Right cardiac atrium (tissue), 5 donors: ENCODE results near the gene UBC. TPM values are rescaled to one million over a fixed set of nuclear protein-coding genes. Genes with fewer than 3 reads are reported as not detected.

Source experiments
- ATAC-seq, 2 donors: fragments of 200-7000 bp; cut with Tn5 transposase; one replicate each; pipeline versions ENCODE4 v1.8.0 to v1.9.1; 2020; ENCODE audit warnings: moderate library complexity in 2 of 2, mild to moderate bottlenecking in 1 of 2
- DNase-seq, 3 donors: peaks; one replicate each; pipeline ENCODE4 v3.0.0-alpha.2; 2020
- H3K27ac ChIP-seq: one replicate; pipeline ENCODE4 v1.5.1; 2013; ENCODE audit warnings: mild to moderate bottlenecking, low read length, control low read depth, moderate library complexity
- H3K27me3 ChIP-seq: one replicate; pipeline ENCODE4 v1.6.1; 2013; ENCODE audit not compliant: control insufficient read depth, insufficient read depth
- H3K4me1 ChIP-seq: one replicate; pipeline ENCODE4 v1.6.1; 2013; ENCODE audit warnings: low read length; ENCODE audit not compliant: control insufficient read depth, insufficient read depth
- H3K4me3 ChIP-seq: one replicate; pipeline ENCODE4 v1.5.1; 2013; ENCODE audit warnings: low read length, control low read depth
- H3K9me3 ChIP-seq: one replicate; pipeline ENCODE4 v1.6.1; 2013; ENCODE audit warnings: low read length; ENCODE audit not compliant: control insufficient read depth
- WGBS: extraction: QIAGEN DNeasy Blood & Tissue Kit; methylation state at CpG from one replicate; pipeline ENCODE4 v1.1.7; 2013; 5-methylcytosine and 5-hydroxymethylcytosine counted together
- intact Hi-C, 4 donors: fragments of 100-400 bp; cut with DNase I; formaldehyde crosslinking; loops; one replicate each; pipeline versions ENCODE4 v1.11.0 to v1.14.0; 2022 to 2023
- polyA plus RNA-seq: library from polyadenylated mRNA; stranded (reverse); fragments of 200-250 nt; gene quantifications from one replicate; pipeline ENCODE4 v1.2.3, GENCODE V29; 2013
- total RNA-seq, 4 donors: library from RNA; stranded (reverse); fragmentation: NEBNext Ultra II Directional; extraction: Animal tissue kit (Norgen Biotek cat#: 25700); gene quantifications; one replicate each; pipeline ENCODE4 v1.2.1, GENCODE V29; 2021
- donor health status: healthy with polysubstance abuse.
- donor health status: DM: no; HTN: yes; CAD: no.
- donor health status: DM: no; HTN: no; CAD: no.
- donor health status: DM: no; HTN: yes; CAD: no; lungs with severe emphysema.
- donor health status: DM: yes; HTN: yes; CAD: no.

UBC gene
- total and polyA plus RNA-seq, 5 donors = 1,045 to 1,141 (median 1,063) TPM

- intact Hi-C loops = no loop called here
- Histone ChIP-seq H3K27ac (no peak overlapping the region), H3K9me3 (no peaks in the 10 kb centered on the region), H3K4me3 (no peak overlapping the region), H3K4me1 (no peaks in the 10 kb centered on the region), H3K27me3 (no peaks in the 10 kb centered on the region)
- WGBS = 95% methylated on average over 12 of the region's 12 CpGs
- ATAC-seq = peak in 1 of 2 donors; percentile 6
- peak in 2 of 3 donors; percentile 37 to 43 for DNase-seq
Observed at GRCh38 chr12:124949066-124949465, 34.6 kb upstream of the UBC start.

GRCh38 chr12:124947561-124948398 lies 33.3 kb upstream of the UBC start:
- intact Hi-C loops = no loop called here
- peak; percentile 5 to 46 for ATAC-seq
- Histone ChIP-seq H3K4me1 (no peaks in the 10 kb centered on the region), H3K9me3 (no peaks in the 10 kb centered on the region), H3K27me3 (no peaks in the 10 kb centered on the region), H3K27ac (no peak overlapping the region), H3K4me3 (no peak overlapping the region)
- DNase-seq = peak in 1 of 3 donors; percentile 37
- 78% methylated on average over 20 of the region's 20 CpGs for WGBS

- ATAC-seq (no peak), DNase-seq (peak in 1 of 3 donors; percentile 39)
- WGBS = 91% methylated on average over 11 of the region's 11 CpGs
- Histone ChIP-seq H3K27ac (no peak overlapping the region), H3K9me3 (no peaks in the 10 kb centered on the region), H3K27me3 (no peaks in the 10 kb centered on the region), H3K4me1 (no peaks in the 10 kb centered on the region), H3K4me3 (no peak overlapping the region)
- intact Hi-C loops = no loop called here
Observed at GRCh38 chr12:124947013-124947412, 32.6 kb upstream of the UBC start.

GRCh38 chr12:124946447-124946793 lies 32.0 kb upstream of the UBC start:
- ATAC-seq = no peak
- intact Hi-C loops = no loop called here
- WGBS = 88% methylated on average over 10 of the region's 10 CpGs
- Histone ChIP-seq H3K27ac (no peak overlapping the region), H3K4me1 (no peaks in the 10 kb centered on the region), H3K4me3 (no peak overlapping the region), H3K9me3 (no peaks in the 10 kb centered on the region), H3K27me3 (no peaks in the 10 kb centered on the region)
- DNase-seq = peak in 1 of 3 donors; percentile 27

GRCh38 chr12:124941170-124941527 lies 26.7 kb upstream of the UBC start:
- Histone ChIP-seq H3K4me3 (no peak overlapping the region), H3K4me1 (peaks cover 2% of the 10 kb centered on the region), H3K27me3 (no peaks in the 10 kb centered on the region), H3K27ac (peak overlapping the region; percentile 69), H3K9me3 (no peaks in the 10 kb centered on the region)
- WGBS = 68% methylated on average over 7 of the region's 7 CpGs
- DNase-seq = no peak
- no peak for ATAC-seq
- intact Hi-C loops = loop anchor here in 1 of 4 donors (5.0 kb wide), 1 partner anchor 34 kb away; no protein-coding TSS in a partner anchor

GRCh38 chr12:124940393-124941169 lies 26.1 kb upstream of the UBC start:
- H3K27me3 ChIP-seq = no peaks in the 10 kb centered on the region
- DNase-seq = peak; percentile 90 to 95 (median 95)
- 12% methylated on average over 27 of the region's 27 CpGs for WGBS
- peak overlapping the region; percentile 52 for H3K4me3 ChIP-seq
- ATAC-seq = peak; percentile 82 to 84
- intact Hi-C loops = loop anchor here in 1 of 4 donors (5.0 kb wide), 1 partner anchor 33 kb away; no protein-coding TSS in a partner anchor
- peak overlapping the region; percentile 84 for H3K27ac ChIP-seq
- no peaks in the 10 kb centered on the region for H3K9me3 ChIP-seq
- peaks cover 2% of the 10 kb centered on the region for H3K4me1 ChIP-seq

- peak; percentile 17 to 23 for ATAC-seq
- H3K27me3 ChIP-seq = no peaks in the 10 kb centered on the region
- DNase-seq = no peak
Observed at GRCh38 chr12:124940143-124940392, 25.6 kb upstream of the UBC start.

GRCh38 chr12:124939421-124940142 lies 25.1 kb upstream of the UBC start:
- intact Hi-C loops = loop anchor here in 1 of 4 donors (5.0 kb wide), 1 partner anchor 32 kb away; no protein-coding TSS in a partner anchor
- Histone ChIP-seq H3K4me3 (peak overlapping the region; percentile 52), H3K27me3 (no peaks in the 10 kb centered on the region), H3K9me3 (no peaks in the 10 kb centered on the region), H3K4me1 (peaks cover 2% of the 10 kb centered on the region), H3K27ac (peak overlapping the region; percentile 84)
- peak; percentile 85 to 94 (median 93) for DNase-seq
- WGBS = under 1% methylated on average over 35 of the region's 35 CpGs
- ATAC-seq = peak; percentile 87 to 89

More at GRCh38 chr12:124940143-124940392, 25.6 kb upstream of the UBC start:
- H3K4me1 ChIP-seq = peaks cover 2% of the 10 kb centered on the region
- 1% methylated on average over 8 of the region's 8 CpGs for WGBS
- peak overlapping the region; percentile 52 for H3K4me3 ChIP-seq
- no peaks in the 10 kb centered on the region for H3K9me3 ChIP-seq
- intact Hi-C loops = loop anchor here in 1 of 4 donors (5.0 kb wide), 1 partner anchor 33 kb away; no protein-coding TSS in a partner anchor
- H3K27ac ChIP-seq = peak overlapping the region; percentile 84

- peaks cover 2% of the 10 kb centered on the region for H3K4me1 ChIP-seq
- H3K9me3 ChIP-seq = no peaks in the 10 kb centered on the region
- ATAC-seq = peak; percentile 56 to 57
- intact Hi-C loops = no loop called here
- H3K4me3 ChIP-seq = peak overlapping the region; percentile 52
- peak; percentile 59 to 79 (median 77) for DNase-seq
- WGBS = under 1% methylated on average over 14 of the region's 14 CpGs
- H3K27me3 ChIP-seq = no peaks in the 10 kb centered on the region
- peak overlapping the region; percentile 84 for H3K27ac ChIP-seq
Observed at GRCh38 chr12:124939079-124939420, 24.6 kb upstream of the UBC start.

GRCh38 chr12:124938587-124938986 lies 24.1 kb upstream of the UBC start:
- no peaks in the 10 kb centered on the region for H3K9me3 ChIP-seq
- 4% methylated on average over 6 of the region's 6 CpGs for WGBS
- peaks cover 2% of the 10 kb centered on the region for H3K4me1 ChIP-seq
- peak overlapping the region; percentile 52 for H3K4me3 ChIP-seq
- DNase-seq = peak in 1 of 3 donors; percentile 24
- H3K27ac ChIP-seq = peak overlapping the region; percentile 59
- ATAC-seq = no peak
- intact Hi-C loops = no loop called here
- no peaks in the 10 kb centered on the region for H3K27me3 ChIP-seq
